ENCODE measurements around the gene CORO2A. TPM values are rescaled to one million over a fixed set of nuclear protein-coding genes. Genes with fewer than 3 reads are reported as not detected.
A peak's percentile ranks its signal among the peaks of the same experiment; 100 is the strongest.

The CORO2A gene
- total and polyA plus RNA-seq, 2 of the 4 experiments (the other 2 are of a cell fraction): 1.9 to 2.2 TPM

- no peaks in the 10 kb centered on the region for H3K36me3 ChIP-seq (ENCODE audit: control insufficient read depth, insufficient read depth, low read length)
- ATAC-seq (ENCODE audit: low read depth): peak; percentile 98
- H3K27me3 ChIP-seq (ENCODE audit: control insufficient read depth, insufficient read depth, low read length): no peaks in the 10 kb centered on the region
- peak within 1 kb of the TSS; percentile 71 for H3K14ac ChIP-seq (replicated peaks; ENCODE audit: low read depth, low read length)
- H4K20me1 ChIP-seq (ENCODE audit: insufficient read depth, low read length): no peaks in the 10 kb centered on the region
- peak within 1 kb of the TSS; percentile 56; the same call in 1 of the 2 replicates for H4K5ac ChIP-seq (ENCODE audit: low read depth, low read length)
- peak within 1 kb of the TSS; percentile 38 for H3K9ac ChIP-seq (ENCODE audit: low read depth, low read length)
- H3K4me2 ChIP-seq (ENCODE audit: low read depth, low read length): peak within 1 kb of the TSS; percentile 91
- no peak within 1 kb of the TSS for H2BK5ac ChIP-seq (ENCODE audit: low read depth, low read length, poor library complexity, severe bottlenecking)
- peak within 1 kb of the TSS; percentile 68 to 94 for H4K8ac ChIP-seq (ENCODE audit: low read depth in 2 of 2, low read length in 2 of 2)
- BruUV-seq (replicated peaks): no TSS peak
- H2AK5ac ChIP-seq (ENCODE audit: low read depth, low read length): peak within 1 kb of the TSS; percentile 45; the same call in 1 of the 2 replicates
- WGBS, 2 experiments (ENCODE audit: extremely low coverage in 2 of 2, insufficient read length in 1 of 2): 10% methylated on average over 32 of the region's 71 CpGs; no CpG with 5 or more reads in 1 of the 2 experiments
- H2BK120ac ChIP-seq (ENCODE audit: low read depth, low read length): peak within 1 kb of the TSS; percentile 72
- H3K27ac ChIP-seq (ENCODE audit: insufficient read depth, low read length): peak within 1 kb of the TSS; percentile 10
- H3K18ac ChIP-seq (ENCODE audit: low read depth, low read length): peak within 1 kb of the TSS; percentile 16; the same call in 1 of the 2 replicates
- DNase-seq: peak; percentile 55
- H2BK20ac ChIP-seq (ENCODE audit: low read depth, low read length): 0 out of 2 replicates have a peak within 1 kb of the TSS, but pooled peaks have one; percentile 20
- H3K9me3 ChIP-seq (ENCODE audit: control insufficient read depth, insufficient read depth, low read length): no peaks in the 10 kb centered on the region
- peaks cover 3% of the 10 kb centered on the region; the same call in 1 of the 2 replicates for H3K9me1 ChIP-seq (ENCODE audit: insufficient read depth, low read length)
- H2AK9ac ChIP-seq (replicated peaks; ENCODE audit: low read depth, low read length, poor library complexity): peak within 1 kb of the TSS; percentile 91
- POLR2A ChIA-PET (ENCODE audit: unreplicated experiment): interaction anchor here (0.6 kb wide), 1 partner anchor 177 kb away, joined by 9 read pairs; no protein-coding TSS in a partner anchor
- peak within 1 kb of the TSS; percentile 62 for H4K91ac ChIP-seq (ENCODE audit: insufficient read depth, low read depth, low read length)
- peak within 1 kb of the TSS; percentile 54 for H3K4ac ChIP-seq (ENCODE audit: low read depth, low read length)
- in situ Hi-C loops (cut with MboI; ENCODE audit: low sequenced_read_pairs) (no loop called here), dilution Hi-C loops (cut with HindIII; ENCODE audit: low sequenced_read_pairs, unreplicated experiment) (no loop called here), intact Hi-C loops (cut with micrococcal nuclease) (loop anchor here (2.0 kb wide), 2 partner anchors 144 to 196 kb away; partner anchors contain the start of gene TRMO)
- peak within 1 kb of the TSS; percentile 76 for H3K23ac ChIP-seq (ENCODE audit: low read depth, low read length)
- H3K56ac ChIP-seq (ENCODE audit: extremely low read depth, insufficient read depth, low read length): peak within 1 kb of the TSS; percentile 75; the same call in 1 of the 2 replicates
- H3K4me1 ChIP-seq (ENCODE audit: control insufficient read depth, insufficient read depth, low read length): no peaks in the 10 kb centered on the region
- peak within 1 kb of the TSS; percentile 70 for H3K4me3 ChIP-seq (ENCODE audit: insufficient read depth, low read depth, low read length)
- peaks cover 5 to 15% of the 10 kb centered on the region in 2 experiments; a peak in 2 of 4 replicates for H3K79me1 ChIP-seq (ENCODE audit: low read depth in 1 of 2, low read length in 2 of 2)
- peak within 1 kb of the TSS; percentile 97 for H2AFZ ChIP-seq (replicated peaks; ENCODE audit: low read length, poor library complexity)
- TF ChIP-seq, protein P1, sequence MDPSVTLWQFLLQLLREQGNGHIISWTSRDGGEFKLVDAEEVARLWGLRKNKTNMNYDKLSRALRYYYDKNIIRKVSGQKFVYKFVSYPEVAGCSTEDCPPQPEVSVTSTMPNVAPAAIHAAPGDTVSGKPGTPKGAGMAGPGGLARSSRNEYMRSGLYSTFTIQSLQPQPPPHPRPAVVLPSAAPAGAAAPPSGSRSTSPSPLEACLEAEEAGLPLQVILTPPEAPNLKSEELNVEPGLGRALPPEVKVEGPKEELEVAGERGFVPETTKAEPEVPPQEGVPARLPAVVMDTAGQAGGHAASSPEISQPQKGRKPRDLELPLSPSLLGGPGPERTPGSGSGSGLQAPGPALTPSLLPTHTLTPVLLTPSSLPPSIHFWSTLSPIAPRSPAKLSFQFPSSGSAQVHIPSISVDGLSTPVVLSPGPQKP (IDR thresholded peaks at IDR 0.05; ENCODE audit: borderline replicate concordance, low read depth, low read length): no peak
- TF ChIP-seq RAD21 (IDR thresholded peaks at IDR 0.05; ENCODE audit: low read length) (peak; percentile 39), MAFK (IDR thresholded peaks at IDR 0.05; ENCODE audit: low read depth, low read length) (no peak), BHLHE40 (IDR thresholded peaks at IDR 0.05; ENCODE audit: low read depth, low read length) (peak; percentile 75; the same call in 1 of the 2 replicates), MXI1 (IDR thresholded peaks at IDR 0.05; ENCODE audit: borderline replicate concordance, low read depth, low read length) (peak; percentile 78; the same call in 1 of the 2 replicates), SMC3 (IDR thresholded peaks at IDR 0.05; ENCODE audit: low read depth, low read length) (peak; percentile 25; the same call in 1 of the 2 replicates), POLR2A (IDR thresholded peaks at IDR 0.05; ENCODE audit: low read depth, low read length) (no peak), MAZ (IDR thresholded peaks at IDR 0.05; ENCODE audit: borderline replicate concordance, low read depth, low read length) (no peak), CTCF (conservative IDR thresholded peaks at IDR 0.05; ENCODE audit: low read depth, low read length) (peak; percentile 46)
- peak within 1 kb of the TSS; percentile 5; the same call in 1 of the 3 replicates for H2BK15ac ChIP-seq (ENCODE audit: low read depth, low read length)
- CTCF ChIA-PET: interaction anchor here (0.7 to 1.0 kb wide), 2 partner anchors 138 to 141 kb away, joined by 3 to 5 read pairs; no protein-coding TSS in a partner anchor
These were observed 73.5 kb downstream of the CORO2A start, which contains the start of gene TRIM14 for GRCh38 chr9:98118640-98119601. TSS of gene TRIM14 (minus strand) at chr9:98119222. CDS start at chr9:98119188, 34 bp downstream.

All from IMR-90 (cell line).